ENCODE results near the gene ARHGEF17. TPM values are rescaled to one million over a fixed set of nuclear protein-coding genes. Genes with fewer than 3 reads are reported as not detected.
A peak's percentile ranks its signal among the peaks of the same experiment; 100 is the strongest.

ARHGEF17 gene
- total and polyA plus RNA-seq, 8 donors, result 5.0 to 66.5 (median 33.6) TPM

DNA sequence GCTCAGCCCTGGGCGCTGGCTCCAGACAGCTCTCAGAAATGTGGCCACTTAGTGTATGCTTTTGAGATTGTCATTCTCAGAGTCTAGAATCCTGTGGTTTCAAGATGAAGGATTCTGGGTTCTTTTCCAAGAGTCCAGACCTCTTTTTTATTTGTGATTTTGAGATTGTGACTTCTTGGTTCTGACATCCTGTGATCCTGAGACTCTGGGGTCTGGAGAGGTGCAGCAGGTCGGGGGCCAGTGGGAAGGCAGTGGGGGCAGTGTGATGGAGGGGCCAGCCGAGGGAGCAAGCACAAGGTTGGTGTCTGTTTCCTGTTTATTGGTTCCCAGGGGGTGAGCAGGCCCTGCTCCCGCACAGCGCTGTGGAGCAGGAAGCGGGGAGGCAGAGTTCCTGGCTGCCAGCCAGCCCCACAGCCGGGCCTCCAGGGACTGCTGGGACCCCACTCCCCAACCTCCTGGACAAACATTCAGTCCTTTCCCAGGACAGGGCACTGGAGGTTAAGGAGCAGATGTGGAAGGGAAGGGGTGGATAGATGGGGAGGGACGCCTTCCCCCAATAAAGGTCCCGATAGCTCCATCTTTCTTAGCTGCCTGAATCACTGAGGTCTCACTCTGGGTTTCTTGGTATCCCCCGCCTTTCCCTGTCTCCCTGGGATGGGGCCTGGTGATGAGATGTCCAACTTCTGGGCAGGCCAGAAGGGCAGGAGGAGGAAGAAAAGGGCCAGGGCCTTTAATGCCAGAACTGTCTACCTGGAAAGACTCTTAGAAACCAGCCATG lies 13.7 kb downstream of the ARHGEF17 start:
- TF ChIP-seq, protein P1, sequence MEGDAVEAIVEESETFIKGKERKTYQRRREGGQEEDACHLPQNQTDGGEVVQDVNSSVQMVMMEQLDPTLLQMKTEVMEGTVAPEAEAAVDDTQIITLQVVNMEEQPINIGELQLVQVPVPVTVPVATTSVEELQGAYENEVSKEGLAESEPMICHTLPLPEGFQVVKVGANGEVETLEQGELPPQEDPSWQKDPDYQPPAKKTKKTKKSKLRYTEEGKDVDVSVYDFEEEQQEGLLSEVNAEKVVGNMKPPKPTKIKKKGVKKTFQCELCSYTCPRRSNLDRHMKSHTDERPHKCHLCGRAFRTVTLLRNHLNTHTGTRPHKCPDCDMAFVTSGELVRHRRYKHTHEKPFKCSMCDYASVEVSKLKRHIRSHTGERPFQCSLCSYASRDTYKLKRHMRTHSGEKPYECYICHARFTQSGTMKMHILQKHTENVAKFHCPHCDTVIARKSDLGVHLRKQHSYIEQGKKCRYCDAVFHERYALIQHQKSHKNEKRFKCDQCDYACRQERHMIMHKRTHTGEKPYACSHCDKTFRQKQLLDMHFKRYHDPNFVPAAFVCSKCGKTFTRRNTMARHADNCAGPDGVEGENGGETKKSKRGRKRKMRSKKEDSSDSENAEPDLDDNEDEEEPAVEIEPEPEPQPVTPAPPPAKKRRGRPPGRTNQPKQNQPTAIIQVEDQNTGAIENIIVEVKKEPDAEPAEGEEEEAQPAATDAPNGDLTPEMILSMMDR (IDR thresholded peaks at IDR 0.05), result no peak
- Histone ChIP-seq H3K27me3 (no peaks in the 10 kb centered on the region), H3K27ac (peak overlapping the region; percentile 43 to 95 (median 85)), H3K9me3 (no peaks in the 10 kb centered on the region), H3K4me1 (peaks cover 78 to 100% (median 90%) of the 10 kb centered on the region in 4 donors), H3K36me3 (no peaks in the 10 kb centered on the region), H3K4me3 (no peak overlapping the region)
- DNase-seq, result peak in 1 of 2 donors; percentile 88
- WGBS, 5 donors, result 31 to 39% (median 37%) methylated on average over 8 to 10 of the region's 10 CpGs
- intact Hi-C loops (cut with DNase I; ENCODE audit: low total_unique reads), result no loop called here

DNA sequence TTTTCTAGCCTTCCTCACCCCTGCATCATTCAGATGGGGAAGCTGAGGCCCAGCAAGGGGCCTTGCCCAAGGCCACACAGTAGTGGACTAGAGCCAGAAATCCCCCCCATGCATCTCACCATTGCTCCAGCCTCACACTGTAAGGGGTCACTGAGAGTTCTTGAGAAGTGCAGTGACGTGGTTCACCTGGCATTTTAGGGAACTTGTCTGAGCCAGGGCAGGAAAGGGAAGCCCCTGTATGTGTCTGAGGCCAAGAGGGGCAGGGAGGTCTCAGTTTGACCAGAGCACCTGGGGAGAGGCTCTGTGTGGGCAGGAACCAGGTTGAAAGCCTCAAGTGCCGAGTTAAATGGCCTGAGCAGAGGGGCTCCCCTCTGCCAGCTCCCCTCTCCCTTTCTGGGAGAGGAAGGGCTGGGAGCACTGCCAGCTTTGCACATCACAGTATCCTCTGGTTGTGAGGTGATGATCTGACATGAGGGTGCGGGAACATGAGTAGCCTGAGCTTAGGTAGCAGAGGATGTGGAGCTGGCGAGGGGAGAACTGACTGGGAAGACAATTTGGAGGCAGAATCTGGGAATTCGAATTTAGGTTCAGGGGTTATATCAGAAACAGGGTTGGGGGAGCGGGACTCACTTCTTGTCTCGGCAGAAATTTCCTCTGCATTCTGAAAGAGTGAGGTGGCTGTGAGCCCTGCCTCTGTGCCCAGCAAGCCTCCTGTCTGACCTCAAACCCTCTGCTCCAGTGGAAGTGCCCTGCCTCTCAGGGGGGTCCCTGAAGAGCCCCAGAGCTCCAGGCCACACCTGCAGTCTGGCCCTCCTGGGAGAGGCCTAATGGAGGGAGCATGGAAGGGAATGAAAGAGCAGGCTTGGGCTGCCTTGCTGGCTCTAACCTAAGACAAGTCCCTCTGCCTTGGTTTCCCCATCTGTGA lies 14.6 kb downstream of the ARHGEF17 start:
- peaks cover 70 to 100% (median 87%) of the 10 kb centered on the region in 4 donors for H3K4me1 ChIP-seq

DNA sequence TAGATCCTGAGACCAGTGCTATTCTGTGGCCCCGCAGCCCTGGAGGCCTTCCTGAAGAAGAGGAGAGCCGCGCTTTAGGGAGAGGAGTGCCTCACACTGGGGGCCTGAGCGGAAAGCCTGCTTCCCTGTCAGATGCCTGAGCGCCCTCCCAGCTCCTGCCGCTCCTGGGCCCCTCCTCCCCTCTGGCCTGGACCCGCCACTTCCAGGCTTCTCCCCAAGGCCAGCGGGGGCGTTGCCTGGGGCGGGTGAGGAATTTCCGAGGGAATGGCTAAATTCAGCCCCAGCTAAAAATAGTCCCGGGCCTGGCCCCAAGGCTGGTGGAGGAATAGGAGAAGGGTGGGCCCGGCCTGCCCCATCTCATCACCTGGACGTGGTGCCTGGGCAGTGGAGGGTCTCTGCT lies 15.4 kb downstream of the ARHGEF17 start:
- H3K36me3 ChIP-seq, result no peaks in the 10 kb centered on the region
- H3K4me1 ChIP-seq, result peaks cover 68 to 100% (median 84%) of the 10 kb centered on the region in 4 donors
- H3K27me3 ChIP-seq, result no peaks in the 10 kb centered on the region
- H3K9me3 ChIP-seq, result no peaks in the 10 kb centered on the region
- WGBS, 5 donors, result 26 to 45% (median 34%) methylated on average over 9 to 14 of the region's 14 CpGs
- peak; percentile 47 to 89 for DNase-seq
- TF ChIP-seq POLR2A (IDR thresholded peaks at IDR 0.05) (no peak), POLR2AphosphoS5 (IDR thresholded peaks at IDR 0.05) (peak in 2 of 3 donors; percentile 25 to 57)
- intact Hi-C loops (cut with DNase I; ENCODE audit: low total_unique reads), result no loop called here
- H3K4me3 ChIP-seq, result peak overlapping the region in 3 of 4 donors; percentile 2 to 16 (median 6)
- H3K27ac ChIP-seq, result peak overlapping the region; percentile 68 to 95 (median 85)

More for the DNA sequence above, 14.6 kb downstream of the ARHGEF17 start:
- H3K27me3 ChIP-seq, result no peaks in the 10 kb centered on the region
- 56 to 74% (median 70%) methylated on average over 7 of the region's 7 CpGs for WGBS, 5 donors
- H3K9me3 ChIP-seq, result no peaks in the 10 kb centered on the region
- no peak for TF ChIP-seq EP300 (IDR thresholded peaks at IDR 0.05)
- no peak for TF ChIP-seq POLR2AphosphoS5 (IDR thresholded peaks at IDR 0.05)
- no peak for TF ChIP-seq POLR2A (IDR thresholded peaks at IDR 0.05)
- TF ChIP-seq, protein P1 (IDR thresholded peaks at IDR 0.05), result no peak
- intact Hi-C loops (cut with DNase I; ENCODE audit: low total_unique reads), result no loop called here
- DNase-seq, result peak in 1 of 2 donors; percentile 64
- no peaks in the 10 kb centered on the region for H3K36me3 ChIP-seq
- H3K4me3 ChIP-seq, result peak overlapping the region in 3 of 4 donors; percentile 2 to 16 (median 6)
- H3K27ac ChIP-seq, result peak overlapping the region; percentile 68 to 95 (median 85)

DNA sequence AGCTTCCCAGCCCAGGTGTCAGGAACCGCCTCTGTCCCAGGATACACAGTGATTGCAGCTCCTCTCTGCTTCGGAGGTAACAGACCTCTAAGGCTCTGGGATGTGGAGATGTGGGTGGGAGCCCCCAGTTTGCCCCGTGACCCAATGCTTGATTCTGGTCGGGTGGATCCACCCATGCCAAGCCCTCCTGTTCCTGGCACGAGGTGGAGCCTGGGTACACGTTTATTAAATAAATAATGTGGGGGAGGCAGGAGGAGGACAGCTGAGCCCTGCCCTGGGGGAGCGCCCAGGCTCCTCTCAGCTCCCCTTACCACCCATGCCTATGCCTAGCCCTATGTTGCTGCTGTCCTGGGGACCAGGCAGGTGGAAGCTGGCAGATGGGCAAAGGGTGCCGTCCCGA lies 16.0 kb downstream of the ARHGEF17 start:
- H3K27me3 ChIP-seq, result no peaks in the 10 kb centered on the region
- TF ChIP-seq, protein P1 (IDR thresholded peaks at IDR 0.05), result no peak
- peak in 1 of 3 donors; percentile 12 for TF ChIP-seq POLR2AphosphoS5 (IDR thresholded peaks at IDR 0.05)
- peak in 1 of 2 donors; percentile 51 for DNase-seq
- 36 to 49% (median 41%) methylated on average over 5 to 9 of the region's 9 CpGs for WGBS, 5 donors
- peaks cover 69 to 99% (median 84%) of the 10 kb centered on the region in 4 donors for H3K4me1 ChIP-seq
- H3K27ac ChIP-seq, result peak overlapping the region; percentile 68 to 95 (median 85)
- intact Hi-C loops (cut with DNase I; ENCODE audit: low total_unique reads), result no loop called here
- peak overlapping the region in 2 of 4 donors; percentile 6 to 16 for H3K4me3 ChIP-seq
- H3K36me3 ChIP-seq, result no peaks in the 10 kb centered on the region
- H3K9me3 ChIP-seq, result no peaks in the 10 kb centered on the region

Data from stomach (tissue), 9 donors.